HCT116 (cell line): Measurements from ENCODE around the gene GALK2.

Source experiments
- ATF3 ChIP-seq: IDR thresholded peaks from 2 replicates; pipeline ENCODE4 v1.6.1; 2012
- EZH2 ChIP-seq: fragments of 200-600 bp; sonication (generic); IDR thresholded peaks from 2 replicates; pipeline ENCODE4 v1.6.1; 2017; ENCODE audit warnings: antibody characterized with exemption, mixed run types
- RAD21 ChIP-seq: IDR thresholded peaks from 2 replicates; pipeline ENCODE4 v1.6.1; 2012; ENCODE audit warnings: low read depth, mild to moderate bottlenecking
- TF ChIP-seq, protein P1 (sequence below), 3 experiments: fragments of 200-600 bp in 1 of 3; sonication (generic) in 1 of 3; IDR thresholded peaks in 2 of 3; conservative IDR thresholded peaks in 1 of 3; 2 replicates each; pipeline ENCODE4 v1.5.1; 2012 to 2017; ENCODE audit warnings: low read depth in 2 of 3, low read length in 2 of 3, antibody characterized with exemption in 1 of 3, borderline replicate concordance in 1 of 3, control low read depth in 1 of 3, mild to moderate bottlenecking in 1 of 3, mixed read lengths in 1 of 3, mixed run types in 1 of 3, moderate library complexity in 1 of 3; ENCODE audit not compliant: insufficient read depth in 1 of 3

DNA sequence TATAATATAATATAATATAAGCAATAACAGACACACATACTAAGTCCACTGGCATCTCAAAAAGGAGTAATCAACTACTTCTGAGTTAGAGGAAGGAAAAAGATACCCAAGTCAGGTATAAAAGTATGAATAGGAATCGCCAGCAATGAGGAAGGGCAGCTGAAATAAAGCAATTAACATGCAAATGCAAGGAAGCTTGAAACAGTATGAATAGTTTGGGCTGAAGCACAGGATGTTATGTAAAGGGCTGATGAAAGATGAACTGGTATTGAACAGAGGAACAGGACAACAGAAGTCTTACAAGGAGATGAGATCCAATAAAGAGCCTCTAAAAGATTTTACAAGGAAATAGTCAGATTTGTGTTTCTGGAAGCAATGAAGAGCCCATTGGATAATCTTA is 21.7 kb upstream of the GALK2 start:
- TF ChIP-seq, protein P1, sequence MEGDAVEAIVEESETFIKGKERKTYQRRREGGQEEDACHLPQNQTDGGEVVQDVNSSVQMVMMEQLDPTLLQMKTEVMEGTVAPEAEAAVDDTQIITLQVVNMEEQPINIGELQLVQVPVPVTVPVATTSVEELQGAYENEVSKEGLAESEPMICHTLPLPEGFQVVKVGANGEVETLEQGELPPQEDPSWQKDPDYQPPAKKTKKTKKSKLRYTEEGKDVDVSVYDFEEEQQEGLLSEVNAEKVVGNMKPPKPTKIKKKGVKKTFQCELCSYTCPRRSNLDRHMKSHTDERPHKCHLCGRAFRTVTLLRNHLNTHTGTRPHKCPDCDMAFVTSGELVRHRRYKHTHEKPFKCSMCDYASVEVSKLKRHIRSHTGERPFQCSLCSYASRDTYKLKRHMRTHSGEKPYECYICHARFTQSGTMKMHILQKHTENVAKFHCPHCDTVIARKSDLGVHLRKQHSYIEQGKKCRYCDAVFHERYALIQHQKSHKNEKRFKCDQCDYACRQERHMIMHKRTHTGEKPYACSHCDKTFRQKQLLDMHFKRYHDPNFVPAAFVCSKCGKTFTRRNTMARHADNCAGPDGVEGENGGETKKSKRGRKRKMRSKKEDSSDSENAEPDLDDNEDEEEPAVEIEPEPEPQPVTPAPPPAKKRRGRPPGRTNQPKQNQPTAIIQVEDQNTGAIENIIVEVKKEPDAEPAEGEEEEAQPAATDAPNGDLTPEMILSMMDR (IDR thresholded peaks at IDR 0.05 in 2 of 3, conservative IDR thresholded peaks at IDR 0.05 in 1 of 3; ENCODE audit: borderline replicate concordance in 1 of 3, insufficient read depth in 1 of 3, low read depth in 2 of 3, low read length in 2 of 3) = no peak
- TF ChIP-seq ATF3 (no peak), RAD21 (no peak), EZH2 (no peak)
